ENCODE results near the gene CEP162.
"Not testable (repeated sequence)": the region's sequence is repeated elsewhere in the genome, so short reads cannot be mapped to it uniquely, and the experiment has no call there.

CEP162 gene

GRCh38 chr6:84228198-84228543 is 728 bp upstream of the CEP162 start:
- DNase-seq: no peak

GRCh38 chr6:84227044-84227433 is 404 bp downstream of the CEP162 start:
- no peak for DNase-seq

GRCh38 chr6:84224251-84224650 is 3.2 kb downstream of the CEP162 start:
- DNase-seq: no peak

GRCh38 chr6:84223608-84224007 is 3.8 kb downstream of the CEP162 start:
- DNase-seq: not testable (repeated sequence)

- DNase-seq: no peak
These were observed 5.0 kb downstream of the CEP162 start for GRCh38 chr6:84222426-84222825.

- DNase-seq: no peak
These were observed 6.5 kb downstream of the CEP162 start for GRCh38 chr6:84220809-84221409.

GRCh38 chr6:84218091-84218490 is 9.4 kb downstream of the CEP162 start:
- no peak for DNase-seq

- no peak for DNase-seq
These were observed 14.2 kb downstream of the CEP162 start for GRCh38 chr6:84213217-84213616.

GRCh38 chr6:84204011-84204410 is 23.4 kb downstream of the CEP162 start:
- DNase-seq: no peak

GRCh38 chr6:84199987-84200386 is 27.5 kb downstream of the CEP162 start:
- DNase-seq: not testable (repeated sequence)

GRCh38 chr6:84197708-84198107 is 29.7 kb downstream of the CEP162 start:
- DNase-seq: no peak

GRCh38 chr6:84193114-84193708 is 34.2 kb downstream of the CEP162 start:
- DNase-seq: no peak

- DNase-seq: no peak
These were observed 35.6 kb downstream of the CEP162 start for GRCh38 chr6:84191802-84192201.

- DNase-seq: not testable (repeated sequence)
These were observed 38.1 kb downstream of the CEP162 start for GRCh38 chr6:84189356-84189755.

GRCh38 chr6:84183430-84183829 is 44.0 kb downstream of the CEP162 start:
- no peak for DNase-seq

GRCh38 chr6:84182001-84182400 is 45.4 kb downstream of the CEP162 start:
- no peak for DNase-seq

GRCh38 chr6:84177241-84177640 is 50.2 kb downstream of the CEP162 start:
- no peak for DNase-seq

GRCh38 chr6:84172574-84172973 is 54.9 kb downstream of the CEP162 start:
- no peak for DNase-seq

GRCh38 chr6:84172080-84172479 is 55.4 kb downstream of the CEP162 start:
- DNase-seq: no peak

- DNase-seq: no peak
These were observed 60.0 kb downstream of the CEP162 start for GRCh38 chr6:84167457-84167856.

- no peak for DNase-seq
These were observed 61.0 kb downstream of the CEP162 start for GRCh38 chr6:84166395-84166794.

GRCh38 chr6:84164328-84164727 is 63.1 kb downstream of the CEP162 start:
- not testable (repeated sequence) for DNase-seq

- DNase-seq: no peak
These were observed 66.3 kb downstream of the CEP162 start for GRCh38 chr6:84161190-84161589.

- no peak for DNase-seq
These were observed 71.1 kb downstream of the CEP162 start for GRCh38 chr6:84156306-84156705.

GRCh38 chr6:84151669-84152068 is 75.8 kb downstream of the CEP162 start:
- DNase-seq: no peak

All from NCI-H524 treated with DMSO at 0.1 percent for 48 hours (cell line).